Mesodermal cell (in vitro differentiated cells): Measurements from ENCODE around the gene PTMA.

Experiments
- H3K27ac ChIP-seq: 2 replicates; pipeline ENCODE4 v1.7.0; 2013; ENCODE audit warnings: mild to moderate bottlenecking, low read depth, low read length, moderate library complexity; ENCODE audit not compliant: severe bottlenecking
- H3K36me3 ChIP-seq: 2 replicates; pipeline ENCODE4 v1.7.1; 2013; ENCODE audit warnings: mild to moderate bottlenecking, low read length, moderate library complexity; ENCODE audit not compliant: control insufficient read depth, insufficient read depth
- H3K4me1 ChIP-seq: one replicate; pipeline ENCODE4 v1.7.1; 2013; ENCODE audit warnings: mild to moderate bottlenecking, low read length; ENCODE audit not compliant: insufficient read depth, control insufficient read depth, poor library complexity, severe bottlenecking
- H3K4me3 ChIP-seq: 2 replicates; pipeline ENCODE4 v1.7.0; 2013; ENCODE audit warnings: low read length, control low read depth, mild to moderate bottlenecking; ENCODE audit not compliant: insufficient read depth, poor library complexity, severe bottlenecking; ENCODE audit errors: extremely low read depth
- H3K9me3 ChIP-seq: 2 replicates; pipeline ENCODE4 v1.7.1; 2013; ENCODE audit warnings: mild to moderate bottlenecking, low read length, moderate library complexity; ENCODE audit not compliant: control insufficient read depth
- WGBS, 2 experiments: methylation state at CpG; one replicate each; pipeline ENCODE4 v1.1.5; 2013; ENCODE audit warnings: missing lambda C conversion rate in 2 of 2; ENCODE audit not compliant: insufficient coverage in 2 of 2; 5-methylcytosine and 5-hydroxymethylcytosine counted together

The PTMA gene

GRCh38 chr2:231701456-231702373, 6.6 kb upstream of the PTMA start:
- H3K9me3 ChIP-seq: no peaks in the 10 kb centered on the region
- no peaks in the 10 kb centered on the region for H3K36me3 ChIP-seq
- H3K4me1 ChIP-seq: no peaks in the 10 kb centered on the region
- 86% methylated on average over 13 to 17 of the region's 22 CpGs for WGBS, 2 experiments
- H3K27ac ChIP-seq: peak overlapping the region; percentile 23
- no peak overlapping the region for H3K4me3 ChIP-seq

DNA sequence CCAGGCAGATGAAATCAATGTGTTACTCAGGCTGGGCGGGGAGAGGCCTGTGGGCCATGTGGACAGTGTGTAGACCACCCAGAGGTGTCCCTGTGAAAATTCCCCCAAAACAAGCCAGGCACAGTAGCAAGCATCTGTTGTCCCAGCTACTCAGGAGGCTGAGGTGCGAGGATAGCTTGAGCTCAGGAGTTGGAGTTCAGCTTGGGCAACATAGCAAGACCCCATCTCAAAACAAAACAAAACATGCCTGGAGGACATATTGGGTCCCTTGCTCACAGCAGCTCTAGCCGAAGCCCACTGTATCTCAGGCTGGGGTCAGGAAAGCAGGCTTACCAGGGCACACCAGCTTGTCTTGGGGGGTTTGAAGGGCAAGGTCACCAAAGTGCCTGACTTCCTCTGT, 4.3 kb upstream of the PTMA start:
- WGBS, 2 experiments: 96 to 100% methylated on average over 1 to 3 of the region's 3 CpGs
- H3K36me3 ChIP-seq: no peaks in the 10 kb centered on the region
- no peak overlapping the region for H3K4me3 ChIP-seq
- H3K27ac ChIP-seq: no peak overlapping the region
- no peaks in the 10 kb centered on the region for H3K4me1 ChIP-seq
- H3K9me3 ChIP-seq: no peaks in the 10 kb centered on the region

DNA sequence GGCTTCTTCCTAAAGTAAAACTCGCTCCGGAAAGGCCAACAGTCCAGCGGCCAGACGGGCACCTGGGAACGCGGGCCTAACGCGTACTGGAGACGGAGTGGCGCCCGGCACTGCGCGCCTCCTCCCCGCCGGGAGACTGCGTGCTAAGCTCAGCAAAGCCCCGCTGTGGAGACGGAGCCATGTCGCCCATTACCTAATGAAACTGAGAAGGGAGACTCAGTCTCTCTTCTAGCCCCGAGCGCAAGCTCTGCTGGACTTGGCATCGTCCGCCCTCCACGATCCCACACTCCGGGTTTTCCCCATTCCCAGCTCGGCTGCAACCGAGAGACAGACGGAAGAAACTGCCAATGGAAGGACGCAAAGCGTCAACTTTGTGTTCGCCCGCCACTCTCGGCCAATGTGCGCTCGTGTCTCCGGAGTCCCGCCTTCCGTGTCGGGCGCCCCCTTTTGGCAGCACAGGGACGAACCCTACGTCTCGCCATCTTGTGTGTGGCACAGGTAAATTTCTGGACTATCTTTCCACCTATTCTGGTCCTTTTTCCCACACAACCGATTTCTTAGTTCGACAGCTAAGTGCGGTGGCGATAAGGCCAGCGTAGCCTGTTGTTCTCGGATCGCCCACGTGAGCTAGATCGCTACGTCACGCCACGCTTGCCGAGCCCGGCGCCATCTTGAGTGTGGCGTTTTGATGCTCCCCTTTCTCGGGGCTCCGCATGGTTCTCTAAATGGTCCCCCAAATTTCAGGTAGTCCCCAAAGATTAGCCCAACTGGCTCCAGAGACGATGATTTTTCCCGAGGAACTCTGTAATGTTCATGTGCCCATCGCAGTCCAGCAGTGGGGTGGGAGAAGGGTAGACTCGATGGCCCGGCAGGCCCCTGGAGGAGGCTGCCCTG, 1.3 kb upstream of the PTMA start:
- Histone ChIP-seq H3K27ac (peak overlapping the region; percentile 99), H3K36me3 (peaks cover 24% of the 10 kb centered on the region), H3K4me3 (peak overlapping the region; percentile 67), H3K4me1 (peaks cover under 1% of the 10 kb centered on the region), H3K9me3 (no peaks in the 10 kb centered on the region)
- 0% methylated on average over 65 to 66 of the region's 66 CpGs for WGBS, 2 experiments

- Histone ChIP-seq H3K27ac (peak overlapping the region; percentile 99), H3K4me3 (peak overlapping the region; percentile 67), H3K4me1 (peaks cover 6% of the 10 kb centered on the region), H3K9me3 (no peaks in the 10 kb centered on the region), H3K36me3 (peaks cover 30% of the 10 kb centered on the region)
- WGBS, 2 experiments: 2 to 4% methylated on average over 26 to 28 of the region's 30 CpGs
These were observed 749 bp upstream of the PTMA start for GRCh38 chr2:231707625-231707926.

GRCh38 chr2:231708773-231709635, 679 bp downstream of the PTMA start:
- H3K4me1 ChIP-seq: peaks cover 9% of the 10 kb centered on the region
- peak overlapping the region; percentile 97 for H3K4me3 ChIP-seq
- H3K9me3 ChIP-seq: no peaks in the 10 kb centered on the region
- WGBS, 2 experiments: 1% methylated on average over 65 to 102 of the region's 118 CpGs
- H3K27ac ChIP-seq: peak overlapping the region; percentile 88
- peaks cover 36% of the 10 kb centered on the region for H3K36me3 ChIP-seq

DNA sequence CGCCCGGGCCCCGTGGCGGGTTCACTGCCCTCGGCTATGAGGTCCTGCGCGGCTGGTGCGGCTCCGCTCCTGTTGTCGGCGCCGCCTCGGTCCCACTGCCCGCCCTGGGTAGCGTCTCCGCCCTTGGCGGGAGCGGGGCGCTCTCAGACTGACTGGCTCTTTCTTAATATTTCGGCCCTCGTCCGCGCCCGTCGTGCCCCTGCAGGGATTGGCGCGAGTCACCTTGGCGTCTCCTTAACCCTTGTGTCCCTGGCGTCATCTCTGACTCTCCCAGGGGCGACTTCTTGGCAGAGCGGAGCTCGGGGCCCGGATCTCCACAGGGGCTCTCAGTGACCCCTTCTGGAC, 1.3 kb downstream of the PTMA start:
- Histone ChIP-seq H3K4me3 (peak overlapping the region; percentile 97), H3K36me3 (peaks cover 39% of the 10 kb centered on the region), H3K27ac (peak overlapping the region; percentile 88), H3K9me3 (no peaks in the 10 kb centered on the region), H3K4me1 (peaks cover 10% of the 10 kb centered on the region)
- 0 to 1% methylated on average over 29 to 33 of the region's 33 CpGs for WGBS, 2 experiments

DNA sequence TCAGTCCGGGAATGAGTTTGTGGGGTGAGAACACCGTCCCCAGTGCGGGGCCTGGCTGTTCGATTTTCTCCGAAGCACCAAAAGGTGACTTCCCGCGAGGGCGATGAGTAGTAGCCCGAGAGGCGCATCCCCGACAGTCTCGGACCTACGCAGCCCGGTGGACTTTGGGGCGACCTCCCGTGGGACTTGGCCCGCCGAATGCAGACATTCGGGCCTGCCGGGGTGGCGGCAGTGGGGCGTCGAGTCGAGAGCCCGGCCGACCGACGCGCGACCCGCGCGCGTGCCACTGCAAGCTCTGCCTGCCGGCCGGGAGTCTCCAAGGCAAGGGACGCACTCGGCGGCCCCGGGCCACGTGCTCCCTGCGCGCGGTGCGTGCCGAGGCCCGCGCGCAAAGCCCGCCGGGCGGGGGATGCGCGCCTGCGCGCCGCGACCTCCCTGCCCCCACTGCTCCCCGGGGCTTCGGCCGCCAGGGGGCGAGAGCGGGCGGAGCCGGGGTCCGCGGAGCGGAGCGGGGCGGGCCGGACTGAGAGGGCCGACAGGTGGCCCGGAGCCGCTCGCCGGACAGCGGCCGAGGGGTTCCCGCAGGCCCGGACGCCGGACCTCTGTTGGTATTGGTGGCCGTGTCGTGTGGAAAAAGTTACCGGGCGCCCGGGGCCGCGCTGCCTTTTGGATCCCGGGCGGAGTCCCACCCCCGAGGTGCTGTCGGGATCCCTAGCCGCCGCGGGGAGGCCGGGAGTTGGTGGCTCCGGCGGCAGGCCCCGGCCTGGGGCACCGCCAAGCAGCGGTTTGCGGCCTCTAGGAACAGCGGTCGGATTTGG, 1.9 kb downstream of the PTMA start:
- Histone ChIP-seq H3K27ac (peak overlapping the region; percentile 88), H3K9me3 (no peaks in the 10 kb centered on the region), H3K36me3 (peaks cover 39% of the 10 kb centered on the region), H3K4me3 (peak overlapping the region; percentile 97), H3K4me1 (peaks cover 12% of the 10 kb centered on the region)
- 0% methylated on average over 79 to 90 of the region's 105 CpGs for WGBS, 2 experiments

- peaks cover 21% of the 10 kb centered on the region for H3K4me1 ChIP-seq
- peak overlapping the region; percentile 77 for H3K27ac ChIP-seq
- peaks cover 39% of the 10 kb centered on the region for H3K36me3 ChIP-seq
- 7 to 10% methylated on average over 34 to 40 of the region's 43 CpGs for WGBS, 2 experiments
- H3K9me3 ChIP-seq: no peaks in the 10 kb centered on the region
- H3K4me3 ChIP-seq: peak overlapping the region; percentile 97
These were observed 2.7 kb downstream of the PTMA start for GRCh38 chr2:231710799-231711676.

DNA sequence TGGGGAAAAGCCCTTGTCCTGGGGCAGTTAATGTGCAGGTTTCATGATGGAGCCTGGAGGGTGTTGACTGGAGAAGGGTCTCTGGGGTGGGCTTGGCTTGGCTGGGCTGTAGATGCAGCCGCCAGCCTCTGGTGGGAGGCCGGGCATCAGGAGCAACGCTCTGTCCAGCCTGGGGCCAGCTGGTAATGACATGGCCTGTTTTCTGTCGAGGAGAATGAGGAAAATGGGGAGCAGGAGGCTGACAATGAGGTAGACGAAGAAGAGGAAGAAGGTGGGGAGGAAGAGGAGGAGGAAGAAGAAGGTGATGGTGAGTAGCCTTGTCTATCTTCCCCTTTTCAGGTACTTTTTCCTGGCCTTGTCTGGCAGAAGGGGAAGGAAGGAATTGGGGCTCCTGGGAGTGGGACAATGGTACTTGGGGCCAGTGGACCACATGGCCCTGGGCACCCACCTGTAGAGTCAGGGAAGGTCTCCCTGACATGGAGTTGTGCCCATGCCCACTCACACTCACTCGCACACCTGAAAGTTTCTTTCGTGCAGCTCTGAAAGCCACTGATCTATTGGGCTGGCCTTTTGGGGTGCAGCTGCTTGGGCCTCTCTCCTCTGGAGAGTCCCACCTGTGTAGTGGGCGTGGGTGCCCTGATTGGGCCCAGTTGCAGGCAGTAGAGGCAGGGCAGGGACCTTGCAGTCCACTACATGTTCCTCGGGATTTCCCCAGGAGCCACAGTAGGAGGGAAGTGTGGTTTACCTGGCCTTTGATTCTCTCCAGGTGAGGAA, 3.5 kb downstream of the PTMA start:
- H3K27ac ChIP-seq: peak overlapping the region; percentile 77
- peak overlapping the region; percentile 97 for H3K4me3 ChIP-seq
- no peaks in the 10 kb centered on the region for H3K9me3 ChIP-seq
- H3K36me3 ChIP-seq: peaks cover 39% of the 10 kb centered on the region
- peaks cover 29% of the 10 kb centered on the region for H3K4me1 ChIP-seq
- WGBS, 2 experiments: 61 to 80% methylated on average over 6 to 8 of the region's 9 CpGs
